Inflammatory macrophage treated with lipopolysaccharide for 1 hour (primary cell): ENCODE data around the gene RNF217.
"Not testable (repeated sequence)": the region's sequence is repeated elsewhere in the genome, so short reads cannot be mapped to it uniquely, and the experiment has no call there.

Experiments
- DNase-seq, 2 donors: peaks; one replicate each; pipeline ENCODE4 v3.0.0-alpha.2; 2020 to 2022

The RNF217 gene

GRCh38 chr6:124963416-124963785 lies 1.2 kb downstream of the RNF217 start:
- DNase-seq = peak; percentile 6 to 23

DNA sequence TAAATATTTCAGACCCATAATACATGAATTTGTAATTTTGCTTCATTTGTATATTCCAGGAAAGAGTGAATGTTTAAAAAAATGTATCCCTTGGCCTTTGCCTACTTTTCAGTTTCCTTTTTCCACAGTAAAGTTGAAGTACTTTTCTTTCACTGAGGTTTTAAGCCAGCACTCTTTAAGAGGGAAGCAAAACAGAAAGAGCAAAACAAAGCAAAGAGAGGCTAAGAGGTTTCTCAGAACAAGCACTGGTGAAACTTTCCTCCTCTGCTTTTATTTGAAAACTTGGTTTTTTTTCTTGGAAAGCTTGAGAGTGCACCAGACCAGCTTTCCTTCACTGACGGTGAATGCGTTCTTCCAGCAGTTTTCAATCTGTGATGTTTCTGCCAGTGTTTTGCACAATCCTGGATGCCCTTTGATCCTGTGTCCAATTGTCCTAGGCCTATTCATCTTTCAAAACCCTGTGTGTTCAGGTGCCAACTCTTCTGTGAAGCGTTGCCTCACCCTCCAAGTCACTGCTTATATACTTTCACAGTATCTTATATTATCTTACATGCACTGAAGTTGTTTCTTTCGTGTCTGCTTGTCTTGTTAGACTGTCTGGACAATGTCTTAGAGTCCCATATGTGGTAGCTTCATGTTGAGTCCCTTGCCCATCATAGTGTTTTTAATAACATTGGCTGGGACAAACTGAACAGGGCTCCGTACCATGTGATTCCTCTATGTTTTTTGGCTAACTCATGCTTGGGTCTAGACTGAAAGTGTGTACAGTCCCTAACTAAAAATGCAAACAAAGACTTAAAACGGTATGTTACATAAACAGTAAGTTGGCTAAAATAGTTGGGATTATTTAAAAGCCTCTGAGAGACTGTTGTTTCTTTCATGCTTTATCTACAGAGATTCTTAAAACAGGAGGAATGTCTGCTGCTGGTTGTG lies 1.9 kb downstream of the RNF217 start:
- DNase-seq = peak; percentile 25 to 59

DNA sequence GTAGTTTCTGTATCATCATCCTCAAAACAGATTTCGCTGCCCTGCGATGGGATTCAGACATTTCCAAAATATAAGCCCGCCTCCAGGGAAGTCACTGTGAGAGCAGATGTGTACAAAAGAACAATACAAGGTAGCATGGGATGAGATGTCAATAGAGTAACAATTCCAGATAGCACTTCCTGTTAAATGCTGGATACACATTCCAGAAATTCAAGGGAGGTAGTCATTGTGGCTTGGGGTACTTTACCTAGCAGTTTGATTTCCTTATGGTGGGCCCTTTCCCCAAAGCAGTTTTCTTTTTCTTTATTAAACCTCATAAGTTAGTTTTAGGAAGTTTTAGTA lies 2.5 kb downstream of the RNF217 start:
- no peak for DNase-seq

DNA sequence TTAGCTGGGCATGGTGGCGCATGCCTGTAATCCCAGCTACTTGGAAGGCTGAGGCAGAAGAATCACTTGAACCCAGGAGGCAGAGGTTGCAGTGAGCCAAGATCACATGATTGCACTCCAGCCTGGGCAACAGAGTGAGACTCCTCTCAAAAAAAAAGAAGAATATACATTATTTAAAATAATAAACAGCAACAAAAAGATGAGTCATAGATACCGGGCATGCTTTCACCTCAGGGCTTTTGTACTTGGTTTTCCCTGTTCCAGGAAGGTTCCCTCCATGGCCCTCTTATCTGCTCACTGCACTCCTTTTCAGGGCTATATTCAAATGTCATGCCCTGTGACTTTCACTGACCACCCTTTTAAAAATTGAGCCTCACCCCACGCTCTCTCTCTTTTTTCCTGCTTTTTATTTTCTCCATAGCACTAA lies 3.2 kb downstream of the RNF217 start:
- DNase-seq = not testable (repeated sequence)

DNA sequence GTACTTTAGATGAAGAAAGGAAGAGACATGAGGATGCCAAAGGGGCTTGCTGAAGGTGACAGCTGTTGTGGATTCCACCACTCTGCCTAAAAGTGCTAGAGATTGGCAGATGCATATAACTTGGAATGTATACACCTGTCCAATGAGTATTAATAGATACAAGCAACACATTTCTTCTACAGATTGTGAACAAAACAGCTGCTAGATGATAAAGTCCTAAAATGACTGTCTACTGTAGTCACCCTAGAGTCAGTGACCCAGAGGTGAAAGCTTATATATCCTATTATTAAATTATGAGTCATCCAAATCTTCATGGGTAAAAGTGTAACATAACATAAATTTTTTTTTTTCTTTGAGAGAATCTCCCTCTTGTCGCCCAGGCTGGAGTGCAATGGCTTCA lies 5.2 kb downstream of the RNF217 start:
- DNase-seq = no peak

- DNase-seq = no peak
These were observed 6.2 kb downstream of the RNF217 start for GRCh38 chr6:124968401-124968800.

- DNase-seq = no peak
These were observed 8.0 kb downstream of the RNF217 start for GRCh38 chr6:124970243-124970642.

DNA sequence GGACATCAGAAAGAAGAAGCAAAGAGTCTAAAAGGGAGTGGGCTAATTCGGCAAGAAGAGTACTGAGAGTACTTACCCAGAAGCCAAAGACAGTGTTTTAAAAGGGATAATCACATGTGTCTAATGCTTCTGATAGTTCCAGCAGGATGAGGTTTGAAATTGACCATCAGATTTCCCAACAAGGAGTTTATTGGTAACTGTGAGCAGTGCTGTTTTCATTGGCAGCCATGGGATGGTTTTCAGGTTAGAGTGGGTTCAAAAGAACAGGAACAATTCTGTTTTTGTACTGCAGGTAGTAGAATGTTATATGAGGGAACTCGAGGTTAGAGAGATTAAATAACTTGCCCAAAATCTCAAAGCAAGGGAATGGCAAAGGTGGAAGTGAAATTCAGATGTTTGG lies 8.5 kb downstream of the RNF217 start:
- no peak for DNase-seq

GRCh38 chr6:124973780-124974179 lies 11.5 kb downstream of the RNF217 start:
- DNase-seq = no peak

DNA sequence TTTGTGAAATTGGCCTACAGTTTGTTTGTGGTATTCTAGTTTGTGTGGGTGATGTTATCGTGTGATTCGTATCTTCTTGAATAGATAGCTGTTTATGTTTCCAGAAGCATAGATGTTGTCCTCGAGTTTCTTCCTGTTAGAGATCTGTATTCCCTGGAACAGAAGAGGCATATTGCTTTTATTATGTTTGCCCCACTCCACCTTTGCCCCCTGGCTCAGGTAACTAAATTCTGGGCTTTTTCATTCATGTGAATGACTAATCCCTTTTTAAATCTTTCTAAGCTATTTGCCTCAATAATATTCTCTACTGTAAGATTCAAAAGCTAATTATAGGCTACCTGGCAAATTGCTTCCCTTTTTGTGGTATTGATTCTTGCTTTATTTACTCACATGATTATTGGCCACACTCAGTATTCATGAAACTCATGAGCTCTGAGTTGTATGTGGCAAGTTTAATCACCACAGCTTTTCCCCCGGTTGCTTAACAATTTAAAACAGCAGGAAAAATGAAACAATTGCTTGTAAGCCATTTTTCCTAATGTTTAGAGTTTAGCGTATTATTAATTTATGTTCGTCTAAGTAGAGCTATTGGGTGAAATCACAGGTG lies 12.6 kb downstream of the RNF217 start:
- DNase-seq = no peak

- no peak for DNase-seq
These were observed 15.1 kb downstream of the RNF217 start for GRCh38 chr6:124977067-124977908.

DNA sequence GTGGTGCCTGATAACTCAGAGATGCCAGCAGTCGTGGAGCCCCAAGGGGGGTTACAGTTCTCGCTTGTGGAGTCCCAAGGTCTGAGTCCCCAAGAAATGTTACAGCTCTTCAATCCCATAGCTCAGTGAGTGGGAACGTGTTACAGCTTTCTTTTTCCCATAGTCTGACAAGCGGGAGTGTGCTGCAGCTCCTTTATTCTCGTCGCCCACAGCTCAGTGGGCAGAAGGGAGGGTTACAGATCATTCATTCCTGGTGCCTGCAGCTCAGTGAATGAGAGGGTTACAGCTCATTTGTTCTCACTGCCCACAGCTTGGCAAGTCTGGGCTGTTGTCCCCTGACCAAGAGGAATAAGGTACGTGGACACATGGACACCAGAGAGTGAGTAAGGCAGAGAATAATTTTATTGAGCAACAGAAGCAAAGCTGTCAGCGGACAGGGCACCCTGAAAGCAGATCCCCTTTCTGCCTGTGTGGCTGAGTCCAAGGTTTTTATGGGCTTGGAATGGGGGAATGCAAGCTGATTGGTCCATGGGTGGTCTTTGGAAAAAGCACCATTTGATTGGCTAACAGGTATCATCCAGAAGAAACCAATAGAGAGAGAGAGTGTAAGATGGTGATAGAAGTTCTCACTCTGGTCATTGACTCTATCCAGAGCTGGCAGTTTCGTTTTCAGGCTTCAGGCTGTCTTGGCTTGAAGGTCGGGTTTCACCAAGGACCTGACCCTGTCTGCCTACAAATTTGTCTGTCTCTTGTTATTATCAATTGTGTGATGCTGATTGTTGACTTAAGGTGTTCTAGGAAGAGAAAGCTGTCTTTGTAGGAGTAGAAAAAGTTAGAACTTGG lies 16.4 kb downstream of the RNF217 start:
- no peak for DNase-seq

DNA sequence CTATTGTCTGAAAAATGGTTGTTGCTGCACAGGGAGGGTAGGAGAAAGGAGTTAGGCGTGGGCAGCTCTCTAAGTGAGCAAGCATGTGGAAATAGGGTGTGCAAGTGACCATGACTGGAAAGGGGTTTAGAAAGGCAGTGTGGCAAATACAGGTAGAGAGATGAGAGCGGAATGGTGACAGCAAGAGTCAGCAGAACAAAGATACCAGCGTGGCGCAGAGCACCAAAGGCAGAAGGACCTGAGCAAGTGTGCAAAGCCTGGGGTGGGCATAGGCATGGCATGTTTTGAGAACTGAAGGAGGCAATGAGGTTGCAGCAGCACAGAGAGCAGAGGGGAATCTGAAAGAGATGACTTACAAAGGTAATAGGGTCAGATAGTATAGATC lies 17.0 kb downstream of the RNF217 start:
- DNase-seq = no peak

- DNase-seq = no peak
These were observed 20.4 kb downstream of the RNF217 start for GRCh38 chr6:124982669-124983068.

- DNase-seq = no peak
These were observed 21.3 kb downstream of the RNF217 start for GRCh38 chr6:124983383-124984083.

GRCh38 chr6:124984668-124985338 lies 22.6 kb downstream of the RNF217 start:
- no peak for DNase-seq

- no peak for DNase-seq
These were observed 23.9 kb downstream of the RNF217 start for GRCh38 chr6:124986164-124986563.

DNA sequence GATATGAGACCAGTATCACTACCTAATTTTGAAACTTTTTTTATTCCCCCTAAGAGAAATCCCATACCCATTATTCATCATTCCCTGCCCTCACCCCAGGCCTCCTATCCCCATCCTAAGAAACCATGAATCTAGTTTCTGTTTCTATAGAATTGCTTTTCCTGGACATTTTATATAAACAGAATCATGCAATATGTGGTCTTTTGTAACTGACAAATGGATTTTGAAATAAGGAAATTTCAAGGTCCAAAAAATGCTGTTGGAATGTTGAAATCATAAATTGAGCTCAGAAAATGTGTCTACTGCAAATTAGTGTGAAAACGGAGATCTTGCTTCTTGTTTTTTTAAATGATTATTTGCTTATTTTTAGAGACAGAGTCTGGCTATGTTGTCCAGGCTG lies 25.1 kb downstream of the RNF217 start:
- peak; percentile 71 to 73 for DNase-seq

- no peak for DNase-seq
These were observed 25.9 kb downstream of the RNF217 start for GRCh38 chr6:124987999-124988591.

DNA sequence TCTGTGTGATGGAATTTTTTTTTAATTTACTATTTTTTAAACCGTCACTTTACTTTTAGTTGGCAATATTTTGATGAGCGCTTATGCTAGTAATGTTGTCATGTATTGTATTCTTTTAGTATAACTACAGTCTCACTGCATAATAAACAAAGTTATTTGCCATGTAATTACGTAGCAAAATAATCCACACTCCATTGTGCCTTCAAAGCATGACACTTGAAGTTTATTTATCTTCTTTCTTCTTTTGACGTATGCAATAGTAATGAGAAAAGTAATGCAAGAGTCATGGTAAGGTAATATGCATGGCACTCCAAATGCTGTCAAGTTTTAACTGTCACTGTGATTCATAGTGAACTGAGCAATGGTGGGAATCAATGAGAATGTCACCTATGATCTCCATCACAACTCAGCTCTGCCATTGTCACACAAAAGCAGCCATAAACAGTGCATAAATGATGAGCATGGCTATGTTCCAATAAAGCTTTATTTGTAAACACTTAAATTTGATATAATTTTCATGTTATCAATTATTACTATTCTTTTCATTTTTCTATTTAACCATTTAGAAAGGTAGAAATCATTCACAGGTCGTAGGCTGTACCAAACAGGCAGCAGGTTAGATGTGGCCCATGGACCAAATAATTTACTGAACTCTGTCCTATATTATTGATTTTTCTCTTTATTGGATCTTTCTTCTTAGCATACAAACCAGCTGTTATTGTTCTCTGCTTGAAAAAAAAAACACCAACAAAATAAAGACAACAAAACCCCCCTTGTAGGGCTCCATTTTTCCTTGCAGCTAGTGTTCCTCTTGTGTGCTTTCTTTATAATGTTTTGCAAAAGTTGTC lies 27.1 kb downstream of the RNF217 start:
- no peak for DNase-seq
